Measurements from ENCODE around the gene EPB41L2. TPM values are rescaled to one million over a fixed set of nuclear protein-coding genes. Genes with fewer than 3 reads are reported as not detected.

EPB41L2 gene
- total RNA-seq, 4 donors from 2014 or later = 57.2 to 116 (median 85.2) TPM

DNA sequence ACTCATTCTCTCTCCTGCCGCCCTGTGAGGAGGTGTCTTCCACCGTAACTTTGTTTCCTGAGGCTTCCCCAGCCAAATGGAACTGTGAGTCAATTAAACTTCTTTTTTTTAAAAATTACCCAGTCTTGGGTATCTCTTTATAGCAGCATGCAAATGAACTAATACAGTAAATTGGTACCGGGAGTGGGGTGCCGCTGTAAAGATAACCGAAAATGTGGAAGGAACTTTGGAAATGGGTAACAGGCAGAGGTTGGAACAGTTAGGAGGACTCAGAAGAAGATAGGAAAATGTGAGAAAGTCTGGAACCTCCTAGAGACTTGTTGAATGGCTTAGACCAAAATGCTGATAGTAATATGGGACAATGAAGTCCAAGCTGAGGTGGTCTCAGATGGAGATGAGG lies 55.8 kb downstream of the EPB41L2 start:
- peaks cover 3 to 31% (median 3%) of the 10 kb centered on the region in 3 donors for H3K4me1 ChIP-seq
- no peaks in the 10 kb centered on the region for H3K27me3 ChIP-seq
- ATAC-seq = no peak
- H3K36me3 ChIP-seq = no peaks in the 10 kb centered on the region
- H3K9me3 ChIP-seq = peaks cover 0 to 17% (median 0%) of the 10 kb centered on the region in 3 donors
- H3K4me3 ChIP-seq = no peak overlapping the region
- no peak overlapping the region for H3K27ac ChIP-seq
- no peak for TF ChIP-seq POLR2A (IDR thresholded peaks at IDR 0.05)
- no peak for TF ChIP-seq POLR2AphosphoS5 (IDR thresholded peaks at IDR 0.05)
- TF ChIP-seq, protein P1, sequence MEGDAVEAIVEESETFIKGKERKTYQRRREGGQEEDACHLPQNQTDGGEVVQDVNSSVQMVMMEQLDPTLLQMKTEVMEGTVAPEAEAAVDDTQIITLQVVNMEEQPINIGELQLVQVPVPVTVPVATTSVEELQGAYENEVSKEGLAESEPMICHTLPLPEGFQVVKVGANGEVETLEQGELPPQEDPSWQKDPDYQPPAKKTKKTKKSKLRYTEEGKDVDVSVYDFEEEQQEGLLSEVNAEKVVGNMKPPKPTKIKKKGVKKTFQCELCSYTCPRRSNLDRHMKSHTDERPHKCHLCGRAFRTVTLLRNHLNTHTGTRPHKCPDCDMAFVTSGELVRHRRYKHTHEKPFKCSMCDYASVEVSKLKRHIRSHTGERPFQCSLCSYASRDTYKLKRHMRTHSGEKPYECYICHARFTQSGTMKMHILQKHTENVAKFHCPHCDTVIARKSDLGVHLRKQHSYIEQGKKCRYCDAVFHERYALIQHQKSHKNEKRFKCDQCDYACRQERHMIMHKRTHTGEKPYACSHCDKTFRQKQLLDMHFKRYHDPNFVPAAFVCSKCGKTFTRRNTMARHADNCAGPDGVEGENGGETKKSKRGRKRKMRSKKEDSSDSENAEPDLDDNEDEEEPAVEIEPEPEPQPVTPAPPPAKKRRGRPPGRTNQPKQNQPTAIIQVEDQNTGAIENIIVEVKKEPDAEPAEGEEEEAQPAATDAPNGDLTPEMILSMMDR (IDR thresholded peaks at IDR 0.05) = no peak
- no peak for TF ChIP-seq EP300 (IDR thresholded peaks at IDR 0.05)
- whole genome bisulfite sequencing, 2 donors (ENCODE audit: low coverage in 1 of 2) = 83 to 96% methylated on average over 3 to 4 of the region's 5 CpGs

DNA sequence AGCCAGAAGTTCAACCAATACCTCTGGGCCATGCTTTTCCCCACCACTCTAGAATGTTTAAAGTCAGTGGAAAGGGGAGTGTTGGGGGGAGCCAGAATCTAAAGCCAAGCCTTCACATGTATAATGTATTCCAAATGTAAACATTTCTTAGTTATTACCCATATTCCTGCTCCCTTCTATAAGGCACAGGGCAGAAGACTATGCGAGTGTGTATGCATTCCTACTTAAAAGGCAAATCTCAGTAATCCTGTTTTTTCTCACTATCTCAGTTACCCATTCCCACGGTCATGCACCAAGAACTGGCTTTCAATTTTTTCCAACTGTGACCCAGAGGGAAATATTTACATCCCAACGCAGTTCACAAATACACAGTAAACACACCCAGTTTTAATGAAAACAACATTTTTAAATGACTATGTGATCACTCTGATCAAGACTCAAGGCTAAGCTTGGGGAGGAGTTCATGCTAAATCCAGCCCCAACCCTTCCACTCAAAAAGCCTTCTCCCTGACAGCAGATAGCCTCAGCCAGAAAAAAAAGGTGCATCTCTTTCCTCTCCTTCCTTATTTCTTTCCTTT lies 57.5 kb downstream of the EPB41L2 start:
- no peaks in the 10 kb centered on the region for H3K36me3 ChIP-seq
- peaks cover 3 to 41% (median 7%) of the 10 kb centered on the region in 3 donors for H3K4me1 ChIP-seq
- WGBS, 2 donors (ENCODE audit: low coverage in 1 of 2) = 61 to 85% methylated on average over 3 of the region's 3 CpGs
- H3K9me3 ChIP-seq = peaks cover 0 to 17% (median 0%) of the 10 kb centered on the region in 3 donors
- TF ChIP-seq POLR2AphosphoS5 (IDR thresholded peaks at IDR 0.05) = no peak
- no peak for TF ChIP-seq EP300 (IDR thresholded peaks at IDR 0.05)
- TF ChIP-seq, protein P1 (IDR thresholded peaks at IDR 0.05) = no peak
- no peak for TF ChIP-seq POLR2A (IDR thresholded peaks at IDR 0.05)
- no peak overlapping the region for H3K27ac ChIP-seq
- H3K27me3 ChIP-seq = no peaks in the 10 kb centered on the region
- no peak for ATAC-seq
- no peak overlapping the region for H3K4me3 ChIP-seq

DNA sequence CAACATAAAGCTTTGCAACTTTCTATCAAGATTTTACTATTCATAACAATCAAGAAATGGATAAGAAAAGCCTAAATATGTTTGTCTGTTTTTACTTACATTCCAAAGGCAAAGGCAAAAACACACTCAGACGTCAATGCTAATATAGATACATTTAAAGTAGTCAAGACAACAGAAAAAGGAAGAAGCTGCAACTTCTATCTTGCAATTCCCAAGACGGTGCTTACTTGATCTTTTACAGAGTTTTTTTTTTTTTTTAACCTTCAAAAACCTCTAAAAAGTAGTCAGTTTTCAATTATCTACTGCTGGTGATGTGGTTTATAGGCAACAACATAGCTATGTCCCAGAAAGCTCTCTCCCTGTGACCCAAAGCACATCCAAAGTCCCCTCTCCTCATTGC lies 58.1 kb downstream of the EPB41L2 start:
- WGBS, 2 donors (ENCODE audit: low coverage in 1 of 2) = 56 to 58% methylated on average over 2 of the region's 2 CpGs

DNA sequence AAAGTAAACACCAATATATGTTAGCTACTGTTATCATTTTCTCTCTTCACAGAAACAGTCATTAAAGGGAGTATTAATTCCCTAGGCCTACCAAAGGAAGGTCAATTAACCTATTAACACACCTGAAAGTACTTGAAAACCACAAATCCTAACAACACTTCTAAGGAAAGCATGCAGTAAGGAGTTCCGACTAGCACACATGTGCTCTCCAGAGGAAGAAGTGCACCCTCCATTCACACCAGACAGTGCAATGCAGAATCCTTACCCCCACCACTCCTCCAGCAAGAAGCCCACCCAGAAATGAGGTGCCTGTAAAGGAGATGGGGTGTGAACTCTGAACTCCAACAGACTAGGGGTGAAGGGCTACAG lies 58.7 kb downstream of the EPB41L2 start:
- Histone ChIP-seq H3K27ac (peak overlapping the region in 2 of 4 donors; percentile 17 to 19), H3K4me1 (peaks cover 3 to 43% (median 7%) of the 10 kb centered on the region in 3 donors), H3K4me3 (no peak overlapping the region), H3K27me3 (no peaks in the 10 kb centered on the region), H3K9me3 (peaks cover 0 to 17% (median 0%) of the 10 kb centered on the region in 3 donors), H3K36me3 (no peaks in the 10 kb centered on the region)
- WGBS, 2 donors (ENCODE audit: low coverage in 1 of 2) = 100% methylated on average over 1 of the region's 1 CpG
- ATAC-seq = no peak
- no peak for TF ChIP-seq POLR2AphosphoS5 (IDR thresholded peaks at IDR 0.05)
- TF ChIP-seq POLR2A (IDR thresholded peaks at IDR 0.05) = no peak
- TF ChIP-seq EP300 (IDR thresholded peaks at IDR 0.05) = no peak

More for the DNA sequence above, 58.1 kb downstream of the EPB41L2 start:
- Histone ChIP-seq H3K4me1 (peaks cover 3 to 43% (median 7%) of the 10 kb centered on the region in 3 donors), H3K36me3 (no peaks in the 10 kb centered on the region), H3K4me3 (no peak overlapping the region), H3K27me3 (no peaks in the 10 kb centered on the region), H3K27ac (peak overlapping the region in 1 of 4 donors; percentile 17), H3K9me3 (peaks cover 0 to 17% (median 0%) of the 10 kb centered on the region in 3 donors)
- no peak for ATAC-seq
- no peak for TF ChIP-seq POLR2A (IDR thresholded peaks at IDR 0.05)
- TF ChIP-seq EP300 (IDR thresholded peaks at IDR 0.05) = no peak
- no peak for TF ChIP-seq POLR2AphosphoS5 (IDR thresholded peaks at IDR 0.05)
- TF ChIP-seq, protein P1 (IDR thresholded peaks at IDR 0.05) = no peak

DNA sequence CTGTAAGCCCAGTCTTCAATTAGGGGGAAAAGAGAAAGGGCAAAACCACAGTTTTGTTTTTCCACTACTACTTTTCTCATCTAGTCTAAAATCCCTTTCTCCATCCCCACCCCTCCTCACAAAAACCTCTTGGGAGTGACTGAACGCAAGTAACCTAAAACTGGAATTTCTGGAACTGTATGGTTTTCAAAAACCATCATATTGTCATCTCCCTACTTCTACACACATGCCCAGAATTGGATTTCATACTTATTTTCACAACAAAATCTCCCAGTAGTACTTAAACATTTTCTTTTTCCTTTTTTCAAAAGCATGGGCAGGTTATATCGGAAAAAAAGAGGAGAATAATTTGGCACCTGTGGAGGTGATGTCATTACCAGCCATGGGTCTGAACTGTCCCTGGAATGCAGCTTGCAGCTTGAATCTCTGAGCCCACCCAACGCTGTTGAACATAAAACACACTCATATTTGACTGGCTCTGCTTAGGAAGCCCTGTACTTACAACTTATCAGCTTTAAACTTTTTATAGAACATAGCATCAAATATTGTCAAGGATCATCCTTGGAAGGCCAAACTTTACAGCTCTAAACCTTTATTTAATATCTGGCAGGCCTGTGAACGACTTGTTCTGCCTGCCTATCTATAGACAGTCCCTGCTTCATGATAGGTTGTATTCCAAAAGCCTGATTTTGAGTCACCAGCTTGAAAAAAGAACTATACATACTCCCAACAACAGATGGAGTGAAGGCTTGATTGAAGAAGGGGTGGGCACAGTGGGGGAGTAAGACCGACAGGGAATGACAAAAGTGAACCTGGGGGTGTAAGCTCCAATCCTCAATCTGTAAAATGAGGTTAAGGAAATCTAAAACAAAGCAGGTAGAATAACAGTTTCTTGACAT lies 59.3 kb downstream of the EPB41L2 start:
- no peaks in the 10 kb centered on the region for H3K36me3 ChIP-seq
- TF ChIP-seq POLR2AphosphoS5 (IDR thresholded peaks at IDR 0.05) = no peak
- TF ChIP-seq, protein P1 (IDR thresholded peaks at IDR 0.05) = no peak
- no peak for TF ChIP-seq EP300 (IDR thresholded peaks at IDR 0.05)
- no peak for TF ChIP-seq POLR2A (IDR thresholded peaks at IDR 0.05)
- ATAC-seq = no peak
- 66 to 73% methylated on average over 4 to 5 of the region's 5 CpGs for whole genome bisulfite sequencing, 2 donors (ENCODE audit: low coverage in 1 of 2)
- no peaks in the 10 kb centered on the region for H3K27me3 ChIP-seq
- peak overlapping the region in 3 of 4 donors; percentile 9 to 53 (median 35) for H3K27ac ChIP-seq
- no peak overlapping the region for H3K4me3 ChIP-seq
- peaks cover 3 to 43% (median 7%) of the 10 kb centered on the region in 3 donors for H3K4me1 ChIP-seq
- H3K9me3 ChIP-seq = peaks cover 0 to 17% (median 0%) of the 10 kb centered on the region in 3 donors
